Ascending aorta (tissue), 2 donors: ENCODE measurements around the gene SPATA1. TPM values are rescaled to one million over a fixed set of nuclear protein-coding genes. Genes with fewer than 3 reads are reported as not detected.
"Not testable (repeated sequence)": the region's sequence is repeated elsewhere in the genome, so short reads cannot be mapped to it uniquely, and the experiment has no call there.

Source experiments
- DNase-seq, 2 donors: peaks; one replicate each; pipeline ENCODE4 v3.0.0-alpha.2; 2019; ENCODE audit warnings: low spot score in 2 of 2
- H3K27ac ChIP-seq, 2 donors: fragments of 200-600 bp; sonication (generic); one replicate each; pipeline ENCODE4 v1.5.1; 2016 to 2017; ENCODE audit warnings: mild to moderate bottlenecking in 1 of 2
- H3K27me3 ChIP-seq: fragments of 200-600 bp; sonication (generic); one replicate; pipeline ENCODE4 v1.5.1; 2017
- H3K36me3 ChIP-seq, 2 donors: fragments of 200-600 bp; sonication (generic); one replicate each; pipeline ENCODE4 v1.5.1; 2016
- H3K4me1 ChIP-seq, 2 donors: fragments of 200-600 bp; sonication (generic); one replicate each; pipeline ENCODE4 v1.5.1; 2016 to 2017; ENCODE audit warnings: mild to moderate bottlenecking in 1 of 2
- H3K4me3 ChIP-seq, 2 donors: fragments of 200-600 bp; sonication (generic); one replicate each; pipeline ENCODE4 v1.5.1; 2016 to 2017; ENCODE audit warnings: mild to moderate bottlenecking in 1 of 2
- H3K9me3 ChIP-seq, 2 donors: fragments of 200-600 bp; sonication (generic); one replicate each; pipeline ENCODE4 v1.5.1; 2016
- CTCF ChIP-seq, 3 experiments: fragments of 200-600 bp in 2 of 3; fragments of 450-650 bp in 1 of 3; sonication (generic) in 2 of 3; IDR thresholded peaks; one replicate each; pipeline ENCODE4 v1.5.1; 2016 to 2019; ENCODE audit warnings: antibody characterized with exemption in 3 of 3, mild to moderate bottlenecking in 1 of 3, moderate library complexity in 1 of 3
- intact Hi-C: fragments of 100-400 bp; cut with DNase I; formaldehyde crosslinking; loops from one replicate; pipeline ENCODE4 v1.15.1; 2023
- total RNA-seq: library from RNA; depleted of rRNA; stranded (reverse); fragments of >200 nt; gene quantifications from one replicate; pipeline ENCODE4 v1.1.0, GENCODE V29; 2016

SPATA1 gene
- total RNA-seq, 1 donor from 2014 or later = not detected

- no peak for DNase-seq
- Histone ChIP-seq H3K27ac (no peak overlapping the region), H3K4me1 (no peaks in the 10 kb centered on the region), H3K27me3 (no peaks in the 10 kb centered on the region), H3K36me3 (no peaks in the 10 kb centered on the region), H3K9me3 (no peaks in the 10 kb centered on the region), H3K4me3 (no peak overlapping the region)
- no peak for TF ChIP-seq CTCF (IDR thresholded peaks at IDR 0.05)
- intact Hi-C loops = no loop called here
Observed at GRCh38 chr1:84583648-84584047, 77.5 kb downstream of the SPATA1 start.

- DNase-seq = no peak
- Histone ChIP-seq H3K27ac (no peak overlapping the region), H3K4me3 (no peak overlapping the region), H3K9me3 (no peaks in the 10 kb centered on the region), H3K36me3 (no peaks in the 10 kb centered on the region), H3K4me1 (no peaks in the 10 kb centered on the region), H3K27me3 (no peaks in the 10 kb centered on the region)
- intact Hi-C loops = no loop called here
- TF ChIP-seq CTCF (IDR thresholded peaks at IDR 0.05) = no peak
Observed at GRCh38 chr1:84584126-84584525, 77.9 kb downstream of the SPATA1 start.

GRCh38 chr1:84585803-84586202 is 79.6 kb downstream of the SPATA1 start:
- no peak overlapping the region for H3K4me3 ChIP-seq
- no peaks in the 10 kb centered on the region for H3K36me3 ChIP-seq
- DNase-seq = no peak
- no peaks in the 10 kb centered on the region for H3K4me1 ChIP-seq
- intact Hi-C loops = no loop called here
- H3K9me3 ChIP-seq = no peaks in the 10 kb centered on the region
- TF ChIP-seq CTCF (IDR thresholded peaks at IDR 0.05) = no peak
- H3K27ac ChIP-seq = no peak overlapping the region
- H3K27me3 ChIP-seq = no peaks in the 10 kb centered on the region

- no peak for DNase-seq
- H3K27me3 ChIP-seq = no peaks in the 10 kb centered on the region
- H3K4me3 ChIP-seq = no peak overlapping the region
- no peak overlapping the region for H3K27ac ChIP-seq
- H3K36me3 ChIP-seq = no peaks in the 10 kb centered on the region
- intact Hi-C loops = no loop called here
- no peaks in the 10 kb centered on the region for H3K4me1 ChIP-seq
- H3K9me3 ChIP-seq = no peaks in the 10 kb centered on the region
- TF ChIP-seq CTCF (IDR thresholded peaks at IDR 0.05) = no peak
Observed at GRCh38 chr1:84587099-84587498, 80.9 kb downstream of the SPATA1 start.

GRCh38 chr1:84594959-84595358 is 88.8 kb downstream of the SPATA1 start:
- intact Hi-C loops = not testable (repeated sequence)

GRCh38 chr1:84597011-84597410 is 90.8 kb downstream of the SPATA1 start:
- peaks cover 0 to 10% of the 10 kb centered on the region in 2 donors for H3K9me3 ChIP-seq
- peak overlapping the region; percentile 87 to 91 for H3K27ac ChIP-seq
- H3K4me3 ChIP-seq = no peak overlapping the region
- peaks cover 9 to 13% of the 10 kb centered on the region in 2 donors for H3K4me1 ChIP-seq
- no peaks in the 10 kb centered on the region for H3K27me3 ChIP-seq
- no peaks in the 10 kb centered on the region for H3K36me3 ChIP-seq
- no peak for DNase-seq
- TF ChIP-seq CTCF (IDR thresholded peaks at IDR 0.05) = no peak
- intact Hi-C loops = no loop called here

More at GRCh38 chr1:84594959-84595358, 88.8 kb downstream of the SPATA1 start:
- peaks cover 0 to 10% of the 10 kb centered on the region in 2 donors for H3K9me3 ChIP-seq
- H3K27ac ChIP-seq, H3K27me3 ChIP-seq, DNase-seq, H3K4me3 ChIP-seq, H3K36me3 ChIP-seq: not testable (repeated sequence)
- H3K4me1 ChIP-seq = peaks cover 9 to 12% of the 10 kb centered on the region in 2 donors
